GM18526 (cell line): Measurements from ENCODE around the gene CDC73.

Experiments used
- POLR2A ChIP-seq: IDR thresholded peaks from 3 replicates; pipeline ENCODE4 v1.6.1; 2011; ENCODE audit not compliant: insufficient read length; ENCODE audit errors: extremely low read depth

Gene CDC73

DNA sequence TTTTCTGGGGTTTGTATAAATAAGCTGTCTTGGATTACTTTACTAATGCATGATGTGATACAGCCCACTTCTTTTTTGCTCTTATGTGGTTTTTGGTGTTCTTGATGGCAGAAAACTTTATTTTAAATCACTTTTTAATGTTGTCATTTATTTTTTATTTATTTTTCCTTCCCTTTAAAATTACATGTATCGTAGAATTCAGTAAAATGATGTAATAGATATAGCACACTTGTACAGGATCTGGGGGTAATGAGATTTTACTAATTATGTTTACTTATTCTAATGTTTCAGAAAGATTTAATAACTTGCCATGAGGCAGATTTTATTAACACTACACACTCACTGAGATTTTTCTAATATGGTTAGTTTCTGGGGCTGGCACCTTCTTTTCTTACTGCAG is 65.3 kb downstream of the CDC73 start:
- no peak for TF ChIP-seq POLR2A

DNA sequence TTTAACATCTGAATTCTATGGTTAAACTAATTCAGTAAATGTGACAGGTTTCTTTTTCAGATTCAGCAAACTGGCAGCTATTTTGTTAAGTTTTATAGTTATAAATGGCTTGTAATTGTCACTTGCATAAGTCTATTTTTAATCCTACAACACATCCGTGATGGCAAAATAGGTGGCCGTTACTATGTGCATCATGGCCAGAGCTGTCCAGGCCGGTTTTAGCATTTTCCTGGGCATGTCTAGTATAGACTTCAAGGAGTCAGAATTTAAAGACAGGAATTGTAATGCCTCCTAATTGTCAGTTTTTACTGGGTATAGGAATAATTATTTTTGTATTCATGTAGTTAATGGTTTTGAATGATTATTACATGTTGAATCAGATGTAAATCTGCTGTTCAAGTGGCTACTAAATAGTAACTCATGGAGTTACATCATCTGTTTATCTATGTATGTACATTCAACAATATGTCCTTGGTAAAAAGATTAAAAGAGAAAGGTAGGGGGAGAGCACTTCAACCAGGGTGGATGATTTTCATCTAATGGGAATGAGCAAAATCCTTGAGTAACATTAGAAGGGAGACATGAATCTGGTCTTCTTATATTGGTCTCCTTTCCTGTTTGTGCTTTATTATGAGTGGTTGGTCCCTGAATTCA is 67.7 kb downstream of the CDC73 start:
- no peak for TF ChIP-seq POLR2A

DNA sequence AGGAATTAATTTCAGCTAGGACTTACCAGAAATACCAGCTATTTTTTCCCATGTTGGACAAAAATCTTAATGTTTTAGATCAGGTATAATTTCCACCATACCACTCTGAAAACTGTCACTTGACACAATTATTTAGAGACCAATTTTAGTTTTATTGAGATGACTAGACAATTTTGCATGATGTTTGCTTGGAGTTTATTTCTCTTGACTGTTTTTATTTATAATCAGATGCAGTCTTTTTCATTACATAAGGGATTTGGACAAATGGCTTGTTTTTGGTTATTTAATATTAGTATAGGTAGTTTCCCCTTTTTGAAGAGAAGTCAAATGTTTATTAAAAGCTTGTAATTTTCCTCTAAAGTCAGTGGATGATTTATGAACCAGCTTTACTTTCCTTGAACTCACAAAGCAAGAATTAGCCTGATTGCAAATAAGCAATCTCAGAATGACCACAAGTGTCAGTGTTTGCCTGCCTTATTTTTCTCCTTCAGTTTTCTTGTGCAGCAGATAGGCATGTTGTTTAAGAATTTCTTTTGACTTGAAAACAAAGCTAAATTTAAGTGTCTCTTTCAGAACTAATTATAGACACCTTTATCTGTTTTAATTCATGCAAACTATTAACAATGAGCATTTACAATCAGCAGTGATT is 68.4 kb downstream of the CDC73 start:
- TF ChIP-seq POLR2A, result no peak

DNA sequence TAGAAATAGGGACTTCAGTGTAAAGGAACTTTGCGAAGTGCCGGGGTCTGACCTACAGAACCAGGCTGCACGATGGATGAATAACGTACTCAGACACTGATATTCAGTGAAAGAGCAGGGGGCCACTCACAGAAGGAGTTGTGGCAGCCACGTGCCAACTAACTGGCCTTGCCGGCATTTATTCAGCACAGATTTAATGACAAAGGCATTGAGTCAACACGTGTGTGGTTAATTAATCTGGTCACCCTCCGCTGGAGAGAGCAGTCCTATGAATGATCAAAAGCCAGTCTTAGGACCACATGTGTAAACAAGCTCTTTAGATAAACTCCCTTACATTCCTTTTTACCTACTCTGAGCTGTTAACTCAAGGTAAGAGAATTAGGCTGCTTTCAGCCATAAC is 70.8 kb downstream of the CDC73 start:
- no peak for TF ChIP-seq POLR2A

DNA sequence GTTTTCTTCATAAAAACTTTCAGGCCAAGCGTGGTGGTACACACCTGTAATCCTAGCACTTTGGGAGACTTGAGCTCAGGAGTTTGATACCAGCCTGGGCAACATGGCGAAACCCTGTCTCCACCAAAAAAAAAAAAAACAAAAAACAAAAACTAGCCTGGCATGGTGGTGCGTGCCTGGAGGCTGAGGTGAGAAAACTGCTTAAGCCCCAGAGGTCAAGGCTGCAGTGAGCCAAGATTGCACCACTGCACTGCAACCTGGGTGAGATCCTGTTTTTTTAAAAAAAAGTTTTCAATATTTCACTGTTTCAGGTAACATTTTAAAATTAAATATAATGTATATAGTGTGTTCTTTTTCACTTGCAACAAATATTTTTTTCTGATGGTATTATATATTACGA is 78.1 kb downstream of the CDC73 start:
- TF ChIP-seq POLR2A, result no peak

DNA sequence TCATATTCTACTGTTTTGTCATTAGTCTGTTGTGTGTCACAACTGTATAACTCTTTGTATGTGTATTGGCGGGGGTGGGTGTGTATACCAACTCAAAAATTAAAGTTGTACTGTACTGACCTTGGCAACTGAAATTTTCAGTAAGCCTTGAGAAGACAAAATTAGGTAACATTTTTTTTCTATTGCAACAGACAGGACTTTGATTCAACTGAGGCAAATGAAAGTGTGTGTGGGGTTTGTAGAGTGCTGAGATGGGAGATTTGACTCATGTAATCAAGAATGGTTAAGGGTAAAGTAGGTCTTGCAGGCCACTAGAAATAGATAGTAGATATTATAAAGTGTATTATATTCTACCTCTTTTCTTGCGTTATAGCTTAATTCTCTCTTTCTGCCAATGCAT is 79.2 kb downstream of the CDC73 start:
- no peak for TF ChIP-seq POLR2A

DNA sequence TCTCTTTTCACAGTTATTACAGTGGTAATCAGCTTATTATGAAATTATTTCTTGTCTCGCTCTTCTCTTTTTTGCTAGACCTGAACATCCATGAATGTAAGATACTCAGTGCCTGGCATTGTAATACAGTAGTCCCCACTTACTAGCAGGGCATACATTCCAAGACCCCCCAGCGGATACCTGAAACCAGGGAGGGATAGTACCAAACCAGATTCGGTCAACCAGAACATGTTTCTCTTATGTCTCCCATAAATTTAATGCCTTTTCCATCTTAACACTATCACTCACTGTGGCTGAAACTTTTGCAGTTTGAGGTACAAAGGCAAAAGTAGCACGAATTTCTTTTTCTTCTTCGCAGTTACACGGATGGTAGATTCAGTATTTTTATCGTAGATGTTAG is 89.2 kb downstream of the CDC73 start:
- no peak for TF ChIP-seq POLR2A

DNA sequence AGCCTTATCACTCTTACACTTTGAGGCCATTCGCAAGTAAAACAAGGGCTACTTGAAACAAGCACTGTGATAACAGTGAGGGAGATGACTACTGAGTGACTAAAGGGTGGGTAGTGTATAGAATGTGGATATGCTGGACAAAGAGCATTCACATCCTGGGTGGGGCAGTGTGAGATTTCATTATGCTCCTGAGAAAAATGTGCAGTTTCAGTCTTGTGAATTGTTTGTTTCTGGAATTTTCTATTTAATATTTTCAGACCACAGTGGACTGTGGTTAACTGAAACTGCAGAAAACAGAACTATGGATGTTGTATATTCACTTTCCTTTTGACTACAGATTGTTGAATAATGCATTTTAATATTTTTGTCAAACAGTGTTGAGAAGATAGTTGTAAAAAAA is 89.7 kb downstream of the CDC73 start:
- TF ChIP-seq POLR2A, result no peak

DNA sequence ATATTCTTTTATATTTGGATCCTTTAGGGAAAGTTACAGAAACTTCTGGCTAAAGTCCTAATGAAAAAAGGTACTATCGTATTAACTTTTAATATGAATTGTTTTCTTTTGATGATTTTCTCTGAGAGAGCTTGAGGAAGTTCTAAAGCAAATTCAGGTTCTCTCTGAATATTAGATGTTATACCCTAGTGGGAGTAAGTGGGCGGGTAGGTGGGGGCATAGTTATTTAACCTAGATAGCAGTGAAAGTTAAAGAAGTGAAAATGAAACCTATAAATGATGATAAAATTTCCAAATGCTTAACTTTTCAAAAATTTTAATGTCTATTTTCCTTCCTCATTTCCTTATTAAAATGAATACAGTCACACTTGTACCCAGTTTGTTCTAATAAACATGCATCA is 90.8 kb downstream of the CDC73 start:
- no peak for TF ChIP-seq POLR2A

DNA sequence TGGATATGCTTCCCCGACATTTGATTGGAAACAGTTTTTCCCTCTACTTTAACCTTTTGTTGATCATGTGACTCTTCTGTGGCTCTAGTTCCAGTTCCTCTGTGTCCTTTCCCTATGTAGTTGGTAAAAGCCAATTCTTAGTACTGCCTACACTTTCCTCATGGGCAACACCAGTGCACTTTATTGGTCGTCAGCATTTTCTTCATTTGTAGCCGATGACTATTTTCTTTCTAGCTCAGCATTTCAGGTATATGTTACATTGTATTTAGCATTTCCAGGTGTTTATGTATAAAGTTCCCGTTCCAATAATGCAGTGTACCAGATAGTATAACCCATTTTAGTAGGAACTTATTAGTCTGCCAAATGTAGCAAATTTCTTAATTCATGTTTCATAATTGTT is 92.2 kb downstream of the CDC73 start:
- TF ChIP-seq POLR2A, result no peak

DNA sequence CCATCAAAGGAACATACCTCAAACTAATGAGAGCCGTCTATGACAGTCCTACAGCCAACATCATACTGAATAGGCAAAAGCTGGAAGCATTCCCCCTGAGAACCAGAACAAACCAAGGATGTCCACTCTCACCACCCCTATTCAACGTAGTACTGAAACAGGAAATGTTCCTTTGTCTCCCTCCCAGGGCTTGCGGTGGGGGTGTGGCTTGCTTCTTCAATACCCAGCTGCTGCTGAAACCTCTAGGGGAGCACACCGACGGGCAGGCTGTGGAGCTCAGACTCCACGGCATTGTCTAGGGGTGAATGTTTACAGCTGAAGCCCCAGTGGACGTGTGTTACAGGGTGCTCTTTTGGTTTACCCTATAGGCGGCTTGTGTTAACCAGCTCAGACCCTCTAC is 95.1 kb downstream of the CDC73 start:
- no peak for TF ChIP-seq POLR2A

DNA sequence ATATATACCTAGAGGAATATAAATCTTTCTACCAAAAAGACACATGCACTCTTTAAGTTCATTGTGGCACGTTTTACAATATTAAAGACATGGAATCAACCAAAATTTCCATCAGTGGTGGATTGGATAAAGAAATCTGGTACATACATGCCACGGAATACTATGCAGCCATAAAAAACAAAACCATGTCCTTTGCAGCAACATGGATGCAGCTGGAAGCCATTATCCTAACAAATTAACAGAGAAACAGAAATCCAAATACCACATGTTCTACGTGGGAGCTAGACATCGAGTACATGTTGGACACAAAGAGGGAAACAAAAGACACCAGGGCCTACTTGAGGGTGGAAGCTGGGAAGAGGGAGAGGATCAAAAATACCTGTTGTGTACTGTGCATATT is 97.6 kb downstream of the CDC73 start:
- TF ChIP-seq POLR2A, result no peak

DNA sequence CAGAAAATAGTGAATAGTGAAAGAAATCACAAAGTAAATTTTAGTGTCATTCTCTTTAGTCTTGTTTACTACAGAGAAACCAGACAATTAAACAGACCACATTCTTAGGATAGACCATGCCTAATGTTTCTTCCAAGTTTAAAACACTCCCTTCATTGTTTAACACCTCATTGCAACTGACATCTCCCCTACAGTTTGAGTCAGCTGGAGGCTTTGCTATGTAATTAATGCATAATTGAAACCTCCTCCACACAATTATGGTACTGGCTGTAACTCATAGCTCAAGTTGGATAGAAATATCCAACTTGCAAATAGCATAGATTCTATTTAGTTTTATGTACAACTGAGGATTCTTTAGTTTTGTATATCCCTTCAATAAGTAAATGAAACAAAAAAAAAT is 99.8 kb downstream of the CDC73 start:
- no peak for TF ChIP-seq POLR2A

DNA sequence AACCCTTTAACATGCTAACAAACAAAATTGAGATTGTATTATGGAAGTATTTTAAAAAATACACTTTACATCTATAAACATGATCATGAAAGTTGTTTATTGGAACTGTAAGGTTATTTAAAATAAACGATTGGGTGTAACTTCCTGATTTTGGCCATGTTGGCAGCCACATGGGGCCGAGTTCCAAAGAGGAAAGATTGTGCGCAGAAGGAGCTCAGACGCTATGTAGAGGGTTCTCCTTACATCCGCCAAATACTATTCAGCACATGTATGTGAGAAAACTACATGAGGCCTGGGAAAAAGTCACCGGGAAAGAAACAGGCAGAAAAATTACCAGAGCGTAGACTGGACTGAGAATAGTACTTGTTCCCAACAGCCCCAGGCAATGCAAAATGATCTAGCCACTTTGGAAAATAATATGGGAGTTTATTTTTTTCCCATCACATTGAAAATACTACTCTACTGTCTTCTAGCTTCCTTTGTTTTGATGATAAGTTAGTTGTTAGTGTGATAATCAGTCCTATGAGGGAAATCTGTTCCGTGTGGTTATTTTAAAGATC is 100.3 kb downstream of the CDC73 start:
- no peak for TF ChIP-seq POLR2A

DNA sequence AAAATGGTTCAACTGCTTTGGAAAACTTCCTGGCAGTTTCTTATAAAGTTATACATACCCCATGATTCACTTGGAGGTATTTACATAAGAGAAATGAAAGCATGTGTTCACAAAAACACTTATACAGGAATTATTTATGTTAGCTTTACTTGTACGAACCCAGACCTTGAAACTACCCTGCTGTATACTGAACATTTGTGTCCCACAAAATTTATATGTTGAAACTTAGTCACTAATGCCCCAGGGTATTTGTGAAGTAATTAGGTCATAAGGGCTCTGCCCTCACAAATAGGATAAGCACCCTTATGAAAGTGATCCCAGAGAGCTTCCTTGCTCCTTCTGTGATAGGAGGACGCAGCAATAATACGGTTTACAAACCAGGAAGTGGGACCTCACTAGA is 107.3 kb downstream of the CDC73 start:
- no peak for TF ChIP-seq POLR2A

DNA sequence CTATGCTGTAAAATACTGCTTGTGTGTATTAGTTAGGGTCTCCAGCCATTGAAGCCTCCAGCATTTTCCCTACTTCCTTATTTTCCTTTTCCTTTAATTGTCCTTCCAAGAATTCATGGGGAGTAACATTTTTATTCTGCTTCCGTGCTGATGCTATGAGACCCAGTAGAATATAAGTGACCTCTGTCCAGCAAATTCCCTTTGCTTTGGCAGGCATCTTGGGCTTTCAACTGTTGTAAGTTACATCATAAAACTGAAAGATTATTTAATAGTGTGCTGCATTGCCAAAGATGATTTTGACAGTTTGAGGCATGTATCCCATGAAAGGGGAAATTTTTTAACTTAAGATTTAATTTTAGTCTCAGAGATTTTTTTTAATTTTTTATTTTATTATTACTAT is 112.7 kb downstream of the CDC73 start:
- TF ChIP-seq POLR2A, result no peak
